ENCODE results near the gene CLDN3. TPM values are rescaled to one million over a fixed set of nuclear protein-coding genes. Genes with fewer than 3 reads are reported as not detected.

Gene CLDN3
- total RNA-seq, 2 experiments from 2014 or later = not detected

GRCh38 chr7:73770860-73771670 is 995 bp upstream of the CLDN3 start:
- Histone ChIP-seq H3K4me2 (ENCODE audit: low read length) (peak overlapping the region; percentile 33; the same call in 1 of the 2 replicates), H4K20me1 (ENCODE audit: insufficient read depth, low read length) (no peaks in the 10 kb centered on the region), H2AFZ (ENCODE audit: low read length) (no peak overlapping the region), H3K9me3 (ENCODE audit: low read length) (no peaks in the 10 kb centered on the region), H3K27ac (ENCODE audit: low read depth, low read length, poor library complexity, severe bottlenecking) (no peak overlapping the region), H3K36me3 (ENCODE audit: insufficient read depth, low read length) (no peaks in the 10 kb centered on the region), H3K79me2 (ENCODE audit: insufficient read depth, low read depth, low read length) (no peaks in the 10 kb centered on the region), H3K4me3 (ENCODE audit: low read depth, low read length, poor library complexity, severe bottlenecking) (no peak overlapping the region), H3K4me1 (ENCODE audit: insufficient read depth, low read length, poor library complexity, severe bottlenecking) (peaks cover 3% of the 10 kb centered on the region), H3K9me2 (ENCODE audit: insufficient read depth, low read length) (no peaks in the 10 kb centered on the region)
- intact Hi-C loops (cut with micrococcal nuclease; ENCODE audit: unreplicated experiment) = no loop called here
- BruUV-seq (replicated peaks) = no TSS peak
- CTCF ChIA-PET (ENCODE audit: unreplicated experiment) = no interaction called here
- no peak for TF ChIP-seq EZH2phosphoT487 (IDR thresholded peaks at IDR 0.05; ENCODE audit: borderline replicate concordance, low read depth, low read length)
- no peak for DNase-seq (ENCODE audit: low spot score)
- POLR2A ChIA-PET = interaction anchor here (0.6 kb wide), 1 partner anchor 250 kb away, joined by 3 read pairs; no protein-coding TSS in a partner anchor

- intact Hi-C loops (cut with micrococcal nuclease; ENCODE audit: unreplicated experiment) = no loop called here
- BruUV-seq (replicated peaks) = no TSS peak
- Histone ChIP-seq H3K27ac (ENCODE audit: low read depth, low read length, poor library complexity, severe bottlenecking) (no peak overlapping the region), H3K9me2 (ENCODE audit: insufficient read depth, low read length) (no peaks in the 10 kb centered on the region), H3K9me3 (ENCODE audit: low read length) (no peaks in the 10 kb centered on the region), H3K4me1 (ENCODE audit: insufficient read depth, low read length, poor library complexity, severe bottlenecking) (peaks cover 3% of the 10 kb centered on the region), H2AFZ (ENCODE audit: low read length) (no peak overlapping the region), H3K79me2 (ENCODE audit: insufficient read depth, low read depth, low read length) (no peaks in the 10 kb centered on the region), H3K4me2 (ENCODE audit: low read length) (no peak overlapping the region), H4K20me1 (ENCODE audit: insufficient read depth, low read length) (no peaks in the 10 kb centered on the region), H3K4me3 (ENCODE audit: low read depth, low read length, poor library complexity, severe bottlenecking) (no peak overlapping the region), H3K36me3 (ENCODE audit: insufficient read depth, low read length) (no peaks in the 10 kb centered on the region)
- TF ChIP-seq EZH2phosphoT487 (IDR thresholded peaks at IDR 0.05; ENCODE audit: borderline replicate concordance, low read depth, low read length) (no peak), CTCF (conservative IDR thresholded peaks at IDR 0.05; ENCODE audit: low read length) (no peak)
- ChIA-PET CTCF (ENCODE audit: unreplicated experiment) (no interaction called here), POLR2A (no interaction called here)
- DNase-seq (ENCODE audit: low spot score) = no peak
Observed at GRCh38 chr7:73769481-73770001, 529 bp downstream of the CLDN3 start.

DNA sequence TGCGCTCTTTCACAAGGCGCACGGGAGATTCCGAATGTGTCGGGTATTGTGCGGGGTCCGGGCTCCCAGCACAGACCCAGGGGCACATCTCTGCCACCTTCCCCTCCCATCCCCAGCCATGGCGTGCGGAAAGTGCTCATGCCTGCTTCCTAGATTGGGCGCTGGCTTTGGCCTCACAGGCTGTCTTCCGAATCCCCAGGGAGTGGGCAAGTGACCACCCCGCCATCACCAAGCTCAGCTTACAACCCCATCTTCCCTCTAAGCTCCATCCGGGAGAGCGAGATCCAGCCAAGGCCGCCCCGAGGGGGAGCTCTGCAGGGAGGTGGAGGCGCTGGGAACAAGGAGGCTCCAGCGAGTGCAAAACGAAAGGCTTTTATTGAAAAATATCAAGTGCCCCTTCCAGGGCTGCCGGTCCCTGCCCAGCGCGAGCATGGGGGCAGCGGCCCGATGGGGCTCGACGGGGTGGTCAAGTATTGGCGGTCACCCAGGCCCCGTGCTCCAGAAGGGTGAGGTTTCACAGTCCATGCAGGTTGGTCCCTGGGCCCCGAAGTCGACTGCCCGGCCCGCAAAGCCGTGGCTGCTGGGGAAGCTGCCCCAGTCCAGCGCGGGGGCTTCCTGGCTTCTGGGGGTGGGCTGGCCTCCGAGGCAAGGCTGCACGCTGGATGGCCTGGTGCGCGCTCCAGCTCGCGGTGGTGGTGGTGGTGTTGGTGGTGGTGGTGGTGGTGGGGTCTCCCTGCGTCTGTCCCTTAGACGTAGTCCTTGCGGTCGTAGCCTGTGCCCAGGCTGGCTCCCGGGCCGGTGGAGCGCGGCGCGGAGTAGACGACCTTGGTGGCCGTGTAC is 1.2 kb downstream of the CLDN3 start:
- no peak overlapping the region for H2AFZ ChIP-seq (ENCODE audit: low read length)
- H3K79me2 ChIP-seq (ENCODE audit: insufficient read depth, low read depth, low read length) = no peaks in the 10 kb centered on the region
- peaks cover 3% of the 10 kb centered on the region for H3K4me1 ChIP-seq (ENCODE audit: insufficient read depth, low read length, poor library complexity, severe bottlenecking)
- no peak overlapping the region for H3K4me2 ChIP-seq (ENCODE audit: low read length)
- H3K4me3 ChIP-seq (ENCODE audit: low read depth, low read length, poor library complexity, severe bottlenecking) = no peak overlapping the region
- no peak for DNase-seq (ENCODE audit: low spot score)
- no peaks in the 10 kb centered on the region for H3K9me2 ChIP-seq (ENCODE audit: insufficient read depth, low read length)
- ChIA-PET POLR2A (no interaction called here), CTCF (ENCODE audit: unreplicated experiment) (no interaction called here)
- H3K36me3 ChIP-seq (ENCODE audit: insufficient read depth, low read length) = no peaks in the 10 kb centered on the region
- H4K20me1 ChIP-seq (ENCODE audit: insufficient read depth, low read length) = no peaks in the 10 kb centered on the region
- no TSS peak for BruUV-seq (replicated peaks)
- no peak for TF ChIP-seq EZH2phosphoT487 (IDR thresholded peaks at IDR 0.05; ENCODE audit: borderline replicate concordance, low read depth, low read length)
- no peak for TF ChIP-seq CTCF (conservative IDR thresholded peaks at IDR 0.05; ENCODE audit: low read length)
- no peak overlapping the region for H3K27ac ChIP-seq (ENCODE audit: low read depth, low read length, poor library complexity, severe bottlenecking)
- H3K9me3 ChIP-seq (ENCODE audit: low read length) = no peaks in the 10 kb centered on the region
- intact Hi-C loops (cut with micrococcal nuclease; ENCODE audit: unreplicated experiment) = no loop called here
